KMS-11 (cell line): ENCODE measurements around the gene NUP54.

Experiments
- H2AFZ ChIP-seq: fragments of 200-600 bp; sonication (generic); 2 replicates; pipeline ENCODE4 v1.6.1; 2016; ENCODE audit warnings: antibody characterized with exemption, mixed run types, low read depth
- H3K27ac ChIP-seq: fragments of 200-600 bp; sonication (generic); 2 replicates; pipeline ENCODE4 v1.6.1; 2016; ENCODE audit warnings: mild to moderate bottlenecking, mixed run types
- H3K27me3 ChIP-seq: fragments of 200-600 bp; sonication (generic); 2 replicates; pipeline ENCODE4 v1.6.1; 2017; ENCODE audit warnings: mild to moderate bottlenecking, low read depth, mixed run types, moderate library complexity; ENCODE audit not compliant: insufficient read depth
- H3K36me3 ChIP-seq: fragments of 200-600 bp; sonication (generic); 2 replicates; pipeline ENCODE4 v1.6.1; 2017; ENCODE audit warnings: mild to moderate bottlenecking, mixed run types; ENCODE audit not compliant: insufficient read depth
- H3K4me1 ChIP-seq: fragments of 200-600 bp; sonication (generic); 2 replicates; pipeline ENCODE4 v1.6.1; 2016; ENCODE audit warnings: mild to moderate bottlenecking, low read depth, mixed run types; ENCODE audit not compliant: poor library complexity, severe bottlenecking
- H3K4me2 ChIP-seq: fragments of 200-600 bp; sonication (generic); 2 replicates; pipeline ENCODE4 v1.7.0; 2016; ENCODE audit warnings: mild to moderate bottlenecking, mixed run types
- H3K4me3 ChIP-seq: fragments of 200-600 bp; sonication (generic); IDR thresholded peaks from 2 replicates; pipeline ENCODE4 v1.6.1; 2017; ENCODE audit warnings: low read depth, low read length, mixed read lengths; ENCODE audit not compliant: insufficient read depth
- H3K79me2 ChIP-seq: fragments of 200-600 bp; sonication (generic); 2 replicates; pipeline ENCODE4 v1.6.1; 2016; ENCODE audit warnings: low read depth, mixed run types; ENCODE audit not compliant: insufficient read depth
- H3K9ac ChIP-seq: fragments of 200-600 bp; sonication (generic); 2 replicates; pipeline ENCODE4 v1.6.1; 2016; ENCODE audit warnings: mild to moderate bottlenecking, mixed run types
- H4K20me1 ChIP-seq: fragments of 200-600 bp; sonication (generic); 2 replicates; pipeline ENCODE4 v1.6.1; 2016; ENCODE audit warnings: mild to moderate bottlenecking, mixed run types; ENCODE audit not compliant: insufficient read depth
- CTCF ChIP-seq: fragments of 200-600 bp; sonication (generic); conservative IDR thresholded peaks from 2 replicates; pipeline ENCODE4 v1.6.1; 2017; ENCODE audit warnings: low read depth, mild to moderate bottlenecking, antibody characterized with exemption, low read length, moderate library complexity, mixed read lengths

The NUP54 gene

GRCh38 chr4:76066546-76066945, 81.7 kb downstream of the NUP54 start:
- Histone ChIP-seq H3K4me1 (no peaks in the 10 kb centered on the region), H3K36me3 (no peaks in the 10 kb centered on the region), H3K79me2 (no peaks in the 10 kb centered on the region), H4K20me1 (no peaks in the 10 kb centered on the region), H2AFZ (no peak overlapping the region), H3K27ac (no peak overlapping the region), H3K27me3 (no peaks in the 10 kb centered on the region), H3K4me3 (no peak overlapping the region), H3K4me2 (no peak overlapping the region), H3K9ac (no peak overlapping the region)
- no peak for TF ChIP-seq CTCF
